SK-N-SH (cell line): ENCODE data around the gene LRP1. TPM values are rescaled to one million over a fixed set of nuclear protein-coding genes. Genes with fewer than 3 reads are reported as not detected.
A peak's percentile ranks its signal among the peaks of the same experiment; 100 is the strongest.

Experiments
- CTCF ChIA-PET: fragments of 300-600, 350-600 bp; formaldehyde crosslinking; extraction: SDS; loops from one replicate; lab custom pipeline; 2021; lab: Yijun Ruan, JAX
- POLR2A ChIA-PET: fragments of 350-600 bp; sonication (Branson Sonifier 250); formaldehyde crosslinking; extraction: SDS; loops from one replicate; lab custom pipeline; 2020; ENCODE audit warnings: antibody characterized with exemption, inconsistent platforms; lab: Yijun Ruan, JAX
- DNase-seq: peaks from one replicate; pipeline ENCODE4 v3.0.0; 2012
- H2AFZ ChIP-seq: fragments of 200-600 bp; sonication (generic); 2 replicates; pipeline ENCODE4 v1.8.1; 2016; ENCODE audit warnings: antibody characterized with exemption, mild to moderate bottlenecking, low read depth
- H3F3A ChIP-seq: fragments of 200-600 bp; sonication (generic); replicated peaks from 2 replicates; pipeline ENCODE3; 2016; ENCODE audit warnings: antibody characterized with exemption, mild to moderate bottlenecking; ENCODE audit not compliant: insufficient read depth
- H3K27ac ChIP-seq, 2 experiments: fragments of 200-500 bp in 1 of 2; fragments of 200-600 bp in 1 of 2; sonication (Bioruptor generic) in 1 of 2; sonication (generic), shearing (Covaris generic) in 1 of 2; 2 replicates each; pipeline versions ENCODE4 v1.5.1 to v1.6.1; 2014 to 2016; ENCODE audit warnings: low read depth in 2 of 2, inconsistent platforms in 1 of 2, low read length in 1 of 2, mild to moderate bottlenecking in 1 of 2, mixed read lengths in 1 of 2
- H3K27me3 ChIP-seq: fragments of 200-600 bp; sonication (generic), shearing (Covaris generic); 2 replicates; pipeline ENCODE4 v1.6.1; 2016; ENCODE audit warnings: mixed run types; ENCODE audit not compliant: insufficient read depth
- H3K36me3 ChIP-seq, 2 experiments: fragments of 200-500 bp in 1 of 2; fragments of 200-600 bp in 1 of 2; sonication (Bioruptor generic) in 1 of 2; sonication (generic) in 1 of 2; replicated peaks in 1 of 2; 2 replicates each; pipeline versions ENCODE3 to v1.5.1; 2014 to 2016; ENCODE audit warnings: low read length in 1 of 2, mild to moderate bottlenecking in 1 of 2; ENCODE audit not compliant: insufficient read depth in 2 of 2, control insufficient read depth in 1 of 2
- H3K4me1 ChIP-seq, 2 experiments: fragments of 200-500 bp in 1 of 2; fragments of 200-600 bp in 1 of 2; sonication (Bioruptor generic) in 1 of 2; sonication (generic), shearing (Covaris generic) in 1 of 2; 2 replicates each; pipeline versions ENCODE4 v1.5.1 to v1.6.1; 2014 to 2016; ENCODE audit warnings: low read depth in 1 of 2, low read length in 1 of 2, mixed run types in 1 of 2; ENCODE audit not compliant: insufficient read depth in 2 of 2, control insufficient read depth in 1 of 2
- H3K4me2 ChIP-seq: fragments of 200-600 bp; sonication (generic), shearing (Covaris generic); 2 replicates; pipeline ENCODE4 v1.6.1; 2017; ENCODE audit warnings: mixed run types
- H3K4me3 ChIP-seq, 2 experiments: fragments of 200-500 bp in 1 of 2; fragments of 200-600 bp in 1 of 2; sonication (Bioruptor generic) in 1 of 2; sonication (generic), shearing (Covaris generic) in 1 of 2; 2 replicates each; pipeline versions ENCODE4 v1.5.1 to v1.8.1; 2014 to 2016; ENCODE audit warnings: low read depth in 2 of 2, inconsistent platforms in 1 of 2, low read length in 1 of 2, mild to moderate bottlenecking in 1 of 2, mixed read lengths in 1 of 2, moderate library complexity in 1 of 2
- H3K79me2 ChIP-seq: fragments of 200-600 bp; sonication (generic); 2 replicates; pipeline ENCODE4 v1.8.1; 2017; ENCODE audit warnings: mild to moderate bottlenecking; ENCODE audit not compliant: insufficient read depth
- H3K9ac ChIP-seq: fragments of 200-600 bp; sonication (generic); 2 replicates; pipeline ENCODE4 v1.6.1; 2017; ENCODE audit warnings: mixed run types
- H3K9me2 ChIP-seq: fragments of 200-600 bp; sonication (generic); 2 replicates; pipeline ENCODE4 v1.6.1; 2017; ENCODE audit warnings: mixed run types
- H3K9me3 ChIP-seq: fragments of 200-600 bp; sonication (generic); 2 replicates; pipeline ENCODE4 v1.6.1; 2017; ENCODE audit warnings: mixed run types, mild to moderate bottlenecking, moderate library complexity
- H4K20me1 ChIP-seq: fragments of 200-600 bp; sonication (generic); 2 replicates; pipeline ENCODE4 v1.6.1; 2017; ENCODE audit warnings: mild to moderate bottlenecking, mixed run types; ENCODE audit not compliant: insufficient read depth
- CHD2 ChIP-seq: fragments of 150-350 bp; IDR thresholded peaks from 2 replicates; pipeline ENCODE4 v1.6.1; 2018; ENCODE audit warnings: low read length; ENCODE audit not compliant: partially characterized antibody
- CTCF ChIP-seq: fragments of 200-600 bp; sonication (generic); IDR thresholded peaks from 2 replicates; pipeline ENCODE4 v1.6.1; 2017; ENCODE audit warnings: antibody characterized with exemption, mild to moderate bottlenecking, moderate library complexity
- EZH2phosphoT487 ChIP-seq: fragments of 200-600 bp; sonication (generic); IDR thresholded peaks from 2 replicates; pipeline ENCODE4 v1.6.1; 2017; ENCODE audit warnings: low read depth, mixed run types, mild to moderate bottlenecking, antibody characterized with exemption, moderate library complexity, borderline replicate concordance
- FOSL2 ChIP-seq: IDR thresholded peaks from 2 replicates; pipeline ENCODE4 v1.4.0; 2012; ENCODE audit warnings: low read depth, mild to moderate bottlenecking, moderate library complexity, borderline replicate concordance
- FOXM1 ChIP-seq: IDR thresholded peaks from 2 replicates; pipeline ENCODE4 v1.4.0; 2012; ENCODE audit warnings: low read depth, mild to moderate bottlenecking
- GABPA ChIP-seq: IDR thresholded peaks from 2 replicates; pipeline ENCODE4 v1.4.0; 2012; ENCODE audit warnings: low read depth, mild to moderate bottlenecking
- GATA2 ChIP-seq: sonication (generic); formaldehyde crosslinking; IDR thresholded peaks from 2 replicates; pipeline ENCODE4 v1.5.0; 2020; ENCODE audit warnings: mild to moderate bottlenecking, missing genetic modification reagents
- MEF2A ChIP-seq: IDR thresholded peaks from 2 replicates; pipeline ENCODE4 v1.4.0; 2012; ENCODE audit warnings: low read depth, borderline replicate concordance
- NFIC ChIP-seq: IDR thresholded peaks from 2 replicates; pipeline ENCODE4 v1.4.0; 2012; ENCODE audit warnings: borderline replicate concordance
- POLR2AphosphoS5 ChIP-seq: IDR thresholded peaks from 2 replicates; pipeline ENCODE4 v1.6.1; 2012; ENCODE audit warnings: low read depth, low read length
- RCOR1 ChIP-seq: fragments of 150-350 bp; IDR thresholded peaks from 2 replicates; pipeline ENCODE4 v1.6.1; 2017; ENCODE audit warnings: antibody characterized with exemption, low read length
- REST ChIP-seq: IDR thresholded peaks from 2 replicates; pipeline ENCODE4 v1.6.1; 2012; ENCODE audit warnings: mild to moderate bottlenecking, low read depth, low read length, moderate library complexity
- RFX5 ChIP-seq: IDR thresholded peaks from 2 replicates; pipeline ENCODE4 v1.6.1; 2012; ENCODE audit warnings: mild to moderate bottlenecking, improper control_type of control experiment, low read length
- RXRA ChIP-seq: IDR thresholded peaks from 2 replicates; pipeline ENCODE4 v1.4.0; 2012; ENCODE audit warnings: low read depth, mild to moderate bottlenecking, borderline replicate concordance
- SIN3A ChIP-seq: IDR thresholded peaks from 2 replicates; pipeline ENCODE4 v1.6.1; 2012; ENCODE audit warnings: low read depth, mild to moderate bottlenecking, low read length, moderate library complexity, borderline replicate concordance
- SMC3 ChIP-seq: IDR thresholded peaks from 2 replicates; pipeline ENCODE4 v1.6.1; 2012; ENCODE audit warnings: low read depth, low read length, improper control_type of control experiment
- TEAD4 ChIP-seq: IDR thresholded peaks from 2 replicates; pipeline ENCODE4 v1.4.0; 2012; ENCODE audit warnings: mild to moderate bottlenecking, borderline replicate concordance; ENCODE audit not compliant: insufficient read depth
- ZBTB33 ChIP-seq: IDR thresholded peaks from 2 replicates; pipeline ENCODE4 v1.4.0; 2012; ENCODE audit warnings: low read depth, borderline replicate concordance
- WGBS: methylation state at CpG from one replicate; pipeline ENCODE4 v1.1.6; 2017; ENCODE audit warnings: low lambda C conversion rate; 5-methylcytosine and 5-hydroxymethylcytosine counted together
- polyA plus RNA-seq, 3 experiments: library from polyadenylated mRNA; depleted of rRNA; stranded (reverse); fragments of >200 nt; gene quantifications; 2 replicates each; pipeline ENCODE4 v1.2.3, GENCODE V29; 2012

The LRP1 gene
- polyA plus RNA-seq, 1 of the 3 experiments (the other 2 are of a cell fraction): 55.0 TPM

- TF ChIP-seq REST: no peak
- no peak for TF ChIP-seq RFX5
- no peak for TF ChIP-seq GATA2 (CRISPR knock-in tag)
- no peak for TF ChIP-seq TEAD4
- no peak for TF ChIP-seq ZBTB33
- no peak for TF ChIP-seq NFIC
- TF ChIP-seq EZH2phosphoT487: no peak
- no peak for TF ChIP-seq MEF2A
- no peak for TF ChIP-seq FOXM1
- no peak for TF ChIP-seq POLR2AphosphoS5
- peak; percentile 82 for TF ChIP-seq SMC3
- TF ChIP-seq RCOR1: 0 out of 2 replicates have a peak, but pooled peaks have one; percentile 37
- TF ChIP-seq FOSL2: no peak
- peak; percentile 28 for TF ChIP-seq CHD2
These were observed 47.3 kb downstream of the LRP1 start (continued) for GRCh38 chr12:57175428-57176138.

- H3K79me2 ChIP-seq: no peaks in the 10 kb centered on the region
- H3F3A ChIP-seq: no peaks in the 10 kb centered on the region
- POLR2A ChIA-PET: interaction anchor here (1.0 to 4.6 kb wide), 4 partner anchors 11 to 52 kb away, joined by 3 to 23 read pairs (median 5); partner anchors contain the start of gene LRP1
- no peak overlapping the region; a peak in 1 of 4 replicates for H3K4me3 ChIP-seq
- CTCF ChIA-PET: interaction anchor here (0.6 to 33.3 kb wide), 43 partner anchors 4 to 417 kb away, joined by 3 to 643 read pairs (median 5); partner anchors contain the start of genes LRP1, LRP1-AS, NAB2 and NEMP1
- H3K27ac ChIP-seq: peak overlapping the region in 1 of 2 experiments; percentile 22; a peak in 1 of 4 replicates
- TF ChIP-seq CHD2 (no peak), ZBTB33 (no peak), SIN3A (no peak), CTCF (peak; percentile 35; the same call in 1 of the 2 replicates), GABPA (no peak), NFIC (no peak), RXRA (no peak), EZH2phosphoT487 (no peak)
- DNase-seq: no peak
- H3K36me3 ChIP-seq: peaks cover 24 to 57% of the 10 kb centered on the region in 2 experiments
- no peaks in the 10 kb centered on the region for H3K9me3 ChIP-seq
- H3K27me3 ChIP-seq: no peaks in the 10 kb centered on the region
- no peak overlapping the region for H2AFZ ChIP-seq
- no peak overlapping the region for H3K9ac ChIP-seq
- 0 out of 2 replicates have a peak, but pooled peaks cover 2% of the 10 kb centered on the region for H4K20me1 ChIP-seq
- 97% methylated on average over 6 of the region's 9 CpGs for WGBS
- no peak overlapping the region for H3K4me2 ChIP-seq
- H3K9me2 ChIP-seq: no peaks in the 10 kb centered on the region
- H3K4me1 ChIP-seq: peaks cover 0 to 16% of the 10 kb centered on the region in 2 experiments; a peak in 1 of 4 replicates
These were observed 47.8 kb downstream of the LRP1 start for GRCh38 chr12:57176139-57176477.
